Measurements from ENCODE around the gene PRKN. TPM values are rescaled to one million over a fixed set of nuclear protein-coding genes. Genes with fewer than 3 reads are reported as not detected.
A peak's percentile ranks its signal among the peaks of the same experiment; 100 is the strongest.

The PRKN gene
- total RNA-seq, 1 donor from 2014 or later = 1.2 TPM

GRCh38 chr6:161355696-161356095 is 1371.9 kb downstream of the PRKN start:
- Histone ChIP-seq H3K27me3 (ENCODE audit: control insufficient read depth, insufficient read depth, low read length) (no peaks in the 10 kb centered on the region), H3K36me3 (ENCODE audit: control insufficient read depth, insufficient read depth, low read length) (no peaks in the 10 kb centered on the region), H3K4me3 (ENCODE audit: low read depth, low read length) (no peak overlapping the region)
- TF ChIP-seq, protein P1, sequence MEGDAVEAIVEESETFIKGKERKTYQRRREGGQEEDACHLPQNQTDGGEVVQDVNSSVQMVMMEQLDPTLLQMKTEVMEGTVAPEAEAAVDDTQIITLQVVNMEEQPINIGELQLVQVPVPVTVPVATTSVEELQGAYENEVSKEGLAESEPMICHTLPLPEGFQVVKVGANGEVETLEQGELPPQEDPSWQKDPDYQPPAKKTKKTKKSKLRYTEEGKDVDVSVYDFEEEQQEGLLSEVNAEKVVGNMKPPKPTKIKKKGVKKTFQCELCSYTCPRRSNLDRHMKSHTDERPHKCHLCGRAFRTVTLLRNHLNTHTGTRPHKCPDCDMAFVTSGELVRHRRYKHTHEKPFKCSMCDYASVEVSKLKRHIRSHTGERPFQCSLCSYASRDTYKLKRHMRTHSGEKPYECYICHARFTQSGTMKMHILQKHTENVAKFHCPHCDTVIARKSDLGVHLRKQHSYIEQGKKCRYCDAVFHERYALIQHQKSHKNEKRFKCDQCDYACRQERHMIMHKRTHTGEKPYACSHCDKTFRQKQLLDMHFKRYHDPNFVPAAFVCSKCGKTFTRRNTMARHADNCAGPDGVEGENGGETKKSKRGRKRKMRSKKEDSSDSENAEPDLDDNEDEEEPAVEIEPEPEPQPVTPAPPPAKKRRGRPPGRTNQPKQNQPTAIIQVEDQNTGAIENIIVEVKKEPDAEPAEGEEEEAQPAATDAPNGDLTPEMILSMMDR (IDR thresholded peaks at IDR 0.05; ENCODE audit: insufficient read depth, low read length, poor library complexity, severe bottlenecking) = no peak
- no peak for DNase-seq (ENCODE audit: low read depth)

- H3K4me3 ChIP-seq (ENCODE audit: low read depth, low read length) = no peak overlapping the region
- H3K27me3 ChIP-seq (ENCODE audit: control insufficient read depth, insufficient read depth, low read length) = no peaks in the 10 kb centered on the region
- no peak for DNase-seq (ENCODE audit: low read depth)
- H3K36me3 ChIP-seq (ENCODE audit: control insufficient read depth, insufficient read depth, low read length) = no peaks in the 10 kb centered on the region
- TF ChIP-seq, protein P1 (IDR thresholded peaks at IDR 0.05; ENCODE audit: insufficient read depth, low read length, poor library complexity, severe bottlenecking) = no peak
These were observed 1372.6 kb downstream of the PRKN start for GRCh38 chr6:161354956-161355355.

- Histone ChIP-seq H3K27me3 (ENCODE audit: control insufficient read depth, insufficient read depth, low read length) (no peaks in the 10 kb centered on the region), H3K36me3 (ENCODE audit: control insufficient read depth, insufficient read depth, low read length) (no peaks in the 10 kb centered on the region), H3K4me3 (ENCODE audit: low read depth, low read length) (no peak overlapping the region)
- DNase-seq (ENCODE audit: low read depth) = no peak
- TF ChIP-seq, protein P1 (IDR thresholded peaks at IDR 0.05; ENCODE audit: insufficient read depth, low read length, poor library complexity, severe bottlenecking) = no peak
These were observed 1373.2 kb downstream of the PRKN start for GRCh38 chr6:161354276-161354840.

DNA sequence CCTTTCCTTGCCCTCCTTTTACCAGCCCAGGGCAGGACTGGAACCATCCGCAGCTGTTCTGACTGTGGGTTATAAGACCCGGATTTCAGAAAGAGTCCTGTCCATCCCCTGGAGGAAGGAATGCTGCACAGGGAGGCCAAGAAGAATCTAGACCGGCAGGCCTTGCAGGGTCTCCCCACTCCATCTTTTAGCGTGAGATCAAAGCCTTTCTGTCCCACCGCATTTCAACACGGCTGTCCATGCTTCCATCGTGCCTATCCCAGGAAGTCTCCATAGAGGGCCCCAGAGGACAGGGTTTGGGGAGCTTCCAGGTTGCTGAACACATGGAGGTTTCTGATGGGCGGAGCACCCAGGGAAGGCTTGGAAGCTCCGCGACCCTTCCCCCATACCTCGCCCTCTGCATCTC is 1374.4 kb downstream of the PRKN start:
- Histone ChIP-seq H3K4me3 (ENCODE audit: low read depth, low read length) (no peak overlapping the region), H3K27me3 (ENCODE audit: control insufficient read depth, insufficient read depth, low read length) (no peaks in the 10 kb centered on the region), H3K36me3 (ENCODE audit: control insufficient read depth, insufficient read depth, low read length) (no peaks in the 10 kb centered on the region)
- TF ChIP-seq, protein P1 (IDR thresholded peaks at IDR 0.05; ENCODE audit: insufficient read depth, low read length, poor library complexity, severe bottlenecking) = peak; percentile 17
- no peak for DNase-seq (ENCODE audit: low read depth)

DNA sequence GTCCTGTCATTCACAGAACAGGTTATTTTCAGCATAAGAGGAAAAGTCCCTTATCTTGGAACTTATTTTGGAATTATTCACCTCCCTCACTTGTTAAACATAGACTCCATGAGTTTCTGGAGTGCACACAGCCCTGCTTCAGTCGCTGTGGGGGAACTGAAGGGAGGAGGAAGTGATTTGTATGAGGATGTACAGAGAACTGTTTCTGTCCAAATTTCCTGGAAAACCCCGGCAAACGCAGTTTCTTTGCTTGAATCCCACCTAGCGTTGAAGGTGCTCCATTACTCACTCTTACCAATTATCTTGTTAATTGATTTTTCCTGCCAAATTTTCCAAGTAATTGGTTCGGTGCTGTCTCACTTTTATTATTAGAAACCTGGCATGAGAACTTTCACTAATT is 1375.7 kb downstream of the PRKN start:
- no peaks in the 10 kb centered on the region for H3K27me3 ChIP-seq (ENCODE audit: control insufficient read depth, insufficient read depth, low read length)
- TF ChIP-seq, protein P1 (IDR thresholded peaks at IDR 0.05; ENCODE audit: insufficient read depth, low read length, poor library complexity, severe bottlenecking) = no peak
- H3K36me3 ChIP-seq (ENCODE audit: control insufficient read depth, insufficient read depth, low read length) = no peaks in the 10 kb centered on the region
- DNase-seq (ENCODE audit: low read depth) = no peak
- no peak overlapping the region for H3K4me3 ChIP-seq (ENCODE audit: low read depth, low read length)

- Histone ChIP-seq H3K36me3 (ENCODE audit: control insufficient read depth, insufficient read depth, low read length) (no peaks in the 10 kb centered on the region), H3K4me3 (ENCODE audit: low read depth, low read length) (no peak overlapping the region), H3K27me3 (ENCODE audit: control insufficient read depth, insufficient read depth, low read length) (no peaks in the 10 kb centered on the region)
- TF ChIP-seq, protein P1 (IDR thresholded peaks at IDR 0.05; ENCODE audit: insufficient read depth, low read length, poor library complexity, severe bottlenecking) = no peak
- DNase-seq (ENCODE audit: low read depth) = no peak
These were observed 1377.7 kb downstream of the PRKN start for GRCh38 chr6:161349886-161350285.

All from kidney epithelial cell (primary cell).